Panc1 (cell line): Measurements from ENCODE around the gene ZNF8. TPM values are rescaled to one million over a fixed set of nuclear protein-coding genes. Genes with fewer than 3 reads are reported as not detected.

Experiments
- ATAC-seq: fragments of 200-7000 bp; cut with Tn5 transposase; 2 replicates; pipeline ENCODE4 v1.9.1; 2020; ENCODE audit warnings: mild to moderate bottlenecking, moderate library complexity
- Bru-seq: library from RNA; stranded (reverse); fragments of 400-500 nt; gene quantifications from one replicate; lab custom pipeline; 2021; lab: Mats Ljungman, UMichigan
- BruChase-seq, 2 experiments: library from RNA; stranded (reverse); fragments of 400-500 nt; gene quantifications; one replicate each; lab custom pipeline; 2021; lab: Mats Ljungman, UMichigan
- BruUV-seq: library from RNA; stranded (reverse); fragments of 400-500 nt; replicated peaks from 2 replicates; lab custom pipeline; 2021; lab: Mats Ljungman, UMichigan
- CTCF ChIA-PET: fragments of 300-600 bp; sonication (Branson Sonifier 250); formaldehyde crosslinking; loops from one replicate; lab custom pipeline; 2022; ENCODE audit warnings: antibody characterized with exemption; lab: Charles Lee
- POLR2A ChIA-PET: fragments of 300-600 bp; sonication (Branson Sonifier 250); formaldehyde crosslinking; loops from one replicate; lab custom pipeline; 2022; ENCODE audit warnings: antibody characterized with exemption; lab: Charles Lee
- DNase-seq: peaks from one replicate; pipeline ENCODE4 v3.0.0-alpha.2; 2010; ENCODE audit warnings: low read depth, low spot score
- H3K27ac ChIP-seq: 2 replicates; pipeline ENCODE4 v1.5.1; 2011; ENCODE audit warnings: mild to moderate bottlenecking, low read length, inconsistent platforms
- H3K27me3 ChIP-seq: fragments of 200-500 bp; sonication (Bioruptor generic); 2 replicates; pipeline ENCODE4 v1.6.0; 2014; ENCODE audit warnings: low read length, inconsistent platforms; ENCODE audit not compliant: control insufficient read depth, insufficient read depth
- H3K36me3 ChIP-seq: fragments of 200-500 bp; sonication (Bioruptor generic); 2 replicates; pipeline ENCODE4 v1.5.1; 2014; ENCODE audit warnings: inconsistent platforms, mild to moderate bottlenecking, low read length, moderate library complexity; ENCODE audit not compliant: control insufficient read depth, insufficient read depth
- H3K4me1 ChIP-seq: 2 replicates; pipeline ENCODE4 v1.5.1; 2011; ENCODE audit warnings: inconsistent platforms, mild to moderate bottlenecking, low read length, moderate library complexity; ENCODE audit not compliant: control insufficient read depth, insufficient read depth
- H3K4me3 ChIP-seq, 2 experiments: 2 replicates each; pipeline ENCODE4 v1.5.1; 2011 to 2012; ENCODE audit warnings: low read depth in 2 of 2, low read length in 2 of 2, mild to moderate bottlenecking in 2 of 2, inconsistent platforms in 1 of 2, moderate library complexity in 1 of 2
- H3K9me3 ChIP-seq: fragments of 200-500 bp; sonication (Bioruptor generic); 2 replicates; pipeline ENCODE4 v1.5.1; 2014; ENCODE audit warnings: low read depth, mild to moderate bottlenecking, inconsistent platforms, low read length, moderate library complexity; ENCODE audit not compliant: control insufficient read depth, insufficient read depth
- POLR2AphosphoS5 ChIP-seq: IDR thresholded peaks from 2 replicates; pipeline ENCODE4 v1.6.1; 2012; ENCODE audit warnings: mild to moderate bottlenecking, low read depth, low read length, moderate library complexity
- SIN3A ChIP-seq: IDR thresholded peaks from 2 replicates; pipeline ENCODE4 v1.6.1; 2012; ENCODE audit warnings: low read depth, mild to moderate bottlenecking, low read length, moderate library complexity, borderline replicate concordance; ENCODE audit not compliant: insufficient read depth
- TCF7L2 ChIP-seq: IDR thresholded peaks from 2 replicates; pipeline ENCODE4 v1.6.1; 2011; ENCODE audit warnings: mild to moderate bottlenecking, low read depth, low read length, inconsistent platforms
- in situ Hi-C: cut with HindIII; loops from 2 replicates; pipeline ENCODE4 v1.10.0; 2016; ENCODE audit warnings: low sequenced_read_pairs, low pct_unique_long_range_greater_than_20kb
- intact Hi-C: fragments of 100-400 bp; cut with micrococcal nuclease; formaldehyde crosslinking; loops from one replicate; pipeline ENCODE4 v1.10.0; 2022; ENCODE audit not compliant: unreplicated experiment
- long read RNA-seq: library from polyadenylated mRNA; unstranded; transcript quantifications from one replicate; pipeline ENCODE4 v2.0.0, GENCODE V29; 2021; ENCODE audit not compliant: unreplicated experiment
- polyA plus RNA-seq: library from polyadenylated mRNA; unstranded; fragments of >200 nt; gene quantifications from one replicate; pipeline ENCODE4 v1.2.1, GENCODE V29; 2012; ENCODE audit warnings: missing spikeins; ENCODE audit not compliant: insufficient read length
- total RNA-seq: library from RNA; stranded (reverse); gene quantifications from one replicate; pipeline ENCODE4 v1.2.1, GENCODE V29; 2021; ENCODE audit not compliant: unreplicated experiment
- TF ChIP-seq, protein P1 (sequence below), 2 experiments: IDR thresholded peaks; 2 replicates each; pipeline ENCODE4 v1.6.1; 2011 to 2012; ENCODE audit warnings: low read depth in 2 of 2, control low read depth in 1 of 2, low read length in 1 of 2, mild to moderate bottlenecking in 1 of 2, moderate library complexity in 1 of 2; ENCODE audit not compliant: insufficient read depth in 1 of 2
- TF ChIP-seq, protein P2 (sequence below): fragments of 450-650 bp; IDR thresholded peaks from 2 replicates; pipeline ENCODE4 v1.5.1; 2017; ENCODE audit warnings: mild to moderate bottlenecking

The ZNF8 gene
- total RNA-seq: 12.6 TPM
- 1.8 TPM for polyA plus RNA-seq
- percentile 85 among the genes with signal in this experiment for Bru-seq, nascent RNA
- BruChase-seq, experiment 1, labeled RNA remaining after a 2-hour chase: percentile 98 among the genes with signal in this experiment
- percentile 90 among the genes with signal in this experiment for BruChase-seq, experiment 2, labeled RNA remaining after a 6-hour chase
- long read RNA-seq, full-length matches to known transcripts: 7 of 8 reads
- long read RNA-seq, partial matches to known transcripts: 0 of 8 reads
- long read RNA-seq, other reads (novel, unspliced or antisense): 1 of 8 reads

DNA sequence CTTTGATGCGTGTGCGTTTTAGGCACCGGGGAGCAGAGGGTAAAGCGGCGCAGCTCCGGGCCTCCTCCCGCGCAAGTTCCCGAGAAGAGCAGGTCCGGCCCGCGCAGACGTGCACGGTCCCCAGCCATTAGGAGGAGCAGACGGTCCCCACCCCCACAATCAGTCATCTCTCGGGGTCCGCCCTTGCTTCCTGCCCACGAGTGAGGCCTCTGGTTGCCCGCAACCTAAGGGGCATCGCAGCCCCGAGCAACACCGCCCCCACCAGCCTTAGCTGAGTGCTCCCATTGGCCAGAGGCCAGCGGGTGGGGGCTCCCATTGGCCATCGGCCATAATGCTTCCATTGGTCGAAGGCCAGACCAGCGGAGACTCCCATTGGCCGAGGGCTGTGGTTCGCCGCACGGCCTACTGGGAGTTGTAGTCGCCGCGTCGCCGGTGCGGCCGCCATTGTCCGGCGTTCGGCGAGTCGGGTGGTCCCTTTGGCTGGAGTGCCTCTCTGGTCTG, at the start of gene ZNF8:
Gene ZNF8, plus strand, starts transcription at position 415 of the 501 bp plus-strand sequence. CDS start 127 bp downstream, outside the sequence.
- CTCF ChIA-PET: interaction anchor here (0.8 kb wide), 1 partner anchor 266 kb away, joined by 10 read pairs; no protein-coding TSS in a partner anchor
- Histone ChIP-seq H3K27ac (peak within 1 kb of the TSS; percentile 98), H3K4me3 (peak within 1 kb of the TSS; percentile 75 to 95), H3K4me1 (peaks cover 17% of the 10 kb centered on the region), H3K9me3 (peaks cover 21% of the 10 kb centered on the region; the same call in 1 of the 2 replicates), H3K36me3 (no peaks in the 10 kb centered on the region; the same call in 1 of the 2 replicates), H3K27me3 (no peaks in the 10 kb centered on the region)
- TF ChIP-seq, protein P1, sequence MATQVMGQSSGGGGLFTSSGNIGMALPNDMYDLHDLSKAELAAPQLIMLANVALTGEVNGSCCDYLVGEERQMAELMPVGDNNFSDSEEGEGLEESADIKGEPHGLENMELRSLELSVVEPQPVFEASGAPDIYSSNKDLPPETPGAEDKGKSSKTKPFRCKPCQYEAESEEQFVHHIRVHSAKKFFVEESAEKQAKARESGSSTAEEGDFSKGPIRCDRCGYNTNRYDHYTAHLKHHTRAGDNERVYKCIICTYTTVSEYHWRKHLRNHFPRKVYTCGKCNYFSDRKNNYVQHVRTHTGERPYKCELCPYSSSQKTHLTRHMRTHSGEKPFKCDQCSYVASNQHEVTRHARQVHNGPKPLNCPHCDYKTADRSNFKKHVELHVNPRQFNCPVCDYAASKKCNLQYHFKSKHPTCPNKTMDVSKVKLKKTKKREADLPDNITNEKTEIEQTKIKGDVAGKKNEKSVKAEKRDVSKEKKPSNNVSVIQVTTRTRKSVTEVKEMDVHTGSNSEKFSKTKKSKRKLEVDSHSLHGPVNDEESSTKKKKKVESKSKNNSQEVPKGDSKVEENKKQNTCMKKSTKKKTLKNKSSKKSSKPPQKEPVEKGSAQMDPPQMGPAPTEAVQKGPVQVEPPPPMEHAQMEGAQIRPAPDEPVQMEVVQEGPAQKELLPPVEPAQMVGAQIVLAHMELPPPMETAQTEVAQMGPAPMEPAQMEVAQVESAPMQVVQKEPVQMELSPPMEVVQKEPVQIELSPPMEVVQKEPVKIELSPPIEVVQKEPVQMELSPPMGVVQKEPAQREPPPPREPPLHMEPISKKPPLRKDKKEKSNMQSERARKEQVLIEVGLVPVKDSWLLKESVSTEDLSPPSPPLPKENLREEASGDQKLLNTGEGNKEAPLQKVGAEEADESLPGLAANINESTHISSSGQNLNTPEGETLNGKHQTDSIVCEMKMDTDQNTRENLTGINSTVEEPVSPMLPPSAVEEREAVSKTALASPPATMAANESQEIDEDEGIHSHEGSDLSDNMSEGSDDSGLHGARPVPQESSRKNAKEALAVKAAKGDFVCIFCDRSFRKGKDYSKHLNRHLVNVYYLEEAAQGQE (IDR thresholded peaks at IDR 0.05; ENCODE audit: insufficient read depth in 1 of 2, low read depth in 2 of 2, low read length in 1 of 2): 0 out of 4 replicates have a peak, but pooled peaks of 1 of the 2 experiments have one; percentile 50
- TF ChIP-seq TCF7L2: peak; percentile 46; the same call in 1 of the 2 replicates
- TF ChIP-seq POLR2AphosphoS5: peak; percentile 94
- TF ChIP-seq, protein P2, sequence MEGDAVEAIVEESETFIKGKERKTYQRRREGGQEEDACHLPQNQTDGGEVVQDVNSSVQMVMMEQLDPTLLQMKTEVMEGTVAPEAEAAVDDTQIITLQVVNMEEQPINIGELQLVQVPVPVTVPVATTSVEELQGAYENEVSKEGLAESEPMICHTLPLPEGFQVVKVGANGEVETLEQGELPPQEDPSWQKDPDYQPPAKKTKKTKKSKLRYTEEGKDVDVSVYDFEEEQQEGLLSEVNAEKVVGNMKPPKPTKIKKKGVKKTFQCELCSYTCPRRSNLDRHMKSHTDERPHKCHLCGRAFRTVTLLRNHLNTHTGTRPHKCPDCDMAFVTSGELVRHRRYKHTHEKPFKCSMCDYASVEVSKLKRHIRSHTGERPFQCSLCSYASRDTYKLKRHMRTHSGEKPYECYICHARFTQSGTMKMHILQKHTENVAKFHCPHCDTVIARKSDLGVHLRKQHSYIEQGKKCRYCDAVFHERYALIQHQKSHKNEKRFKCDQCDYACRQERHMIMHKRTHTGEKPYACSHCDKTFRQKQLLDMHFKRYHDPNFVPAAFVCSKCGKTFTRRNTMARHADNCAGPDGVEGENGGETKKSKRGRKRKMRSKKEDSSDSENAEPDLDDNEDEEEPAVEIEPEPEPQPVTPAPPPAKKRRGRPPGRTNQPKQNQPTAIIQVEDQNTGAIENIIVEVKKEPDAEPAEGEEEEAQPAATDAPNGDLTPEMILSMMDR: no peak
- no peak for TF ChIP-seq SIN3A
- in situ Hi-C loops: no loop called here
- no TSS peak for BruUV-seq
- DNase-seq: peak; percentile 93
- intact Hi-C loops: no loop called here
- POLR2A ChIA-PET: interaction anchor here (0.6 kb wide), 4 partner anchors 8 to 887 kb away, joined by 3 to 11 read pairs (median 7); no protein-coding TSS in a partner anchor
- ATAC-seq: peak; percentile 97

DNA sequence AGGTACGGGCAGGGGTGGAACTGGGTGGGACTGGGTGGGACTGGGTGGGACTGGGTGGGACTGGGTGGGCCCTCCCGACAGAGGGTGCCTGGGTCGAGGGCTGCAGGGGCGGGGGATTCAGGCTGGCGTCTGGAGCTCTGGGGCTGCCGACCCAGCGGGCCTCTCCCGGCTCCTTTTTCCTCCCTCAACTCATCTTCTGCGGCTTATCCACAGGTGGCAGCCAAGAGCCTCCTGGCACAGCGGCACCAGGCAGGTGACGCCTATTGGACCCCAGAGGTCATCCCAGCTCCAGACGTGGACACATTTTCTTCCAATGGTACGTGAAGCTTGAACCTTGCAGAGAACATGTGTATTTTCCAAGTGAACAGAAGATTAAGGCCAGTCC, 49.5 kb upstream of the ZNF8 start:
- Histone ChIP-seq H3K36me3 (0 out of 2 replicates have a peak, but pooled peaks cover 14% of the 10 kb centered on the region), H3K27me3 (no peaks in the 10 kb centered on the region), H3K4me1 (peaks cover 5% of the 10 kb centered on the region; the same call in 1 of the 2 replicates), H3K9me3 (peaks cover 16% of the 10 kb centered on the region; the same call in 1 of the 2 replicates), H3K27ac (peak overlapping the region; percentile 92), H3K4me3 (peak overlapping the region; percentile 57 to 89)
- no TSS peak for BruUV-seq
- POLR2A ChIA-PET: no interaction called here
- intact Hi-C loops (no loop called here), in situ Hi-C loops (no loop called here)
- ATAC-seq: peak; percentile 50; the same call in 1 of the 2 replicates
- DNase-seq: no peak
- CTCF ChIA-PET: no interaction called here
- TF ChIP-seq, protein P1 (IDR thresholded peaks at IDR 0.05; ENCODE audit: insufficient read depth in 1 of 2, low read depth in 2 of 2, low read length in 1 of 2): no peak
